Activated T-cell treated with anti-CD3 and anti-CD28 coated beads, Interleukin-2, amount 50 U/mL, for 1 hour (primary cell): ENCODE data around the gene LMAN1L.

Experiments used
- DNase-seq: peaks from one replicate; pipeline ENCODE4 v3.0.0-alpha.2; 2020

The LMAN1L gene

GRCh38 chr15:74812533-74812932, at the start of gene LMAN1L:
TSS of gene LMAN1L (plus strand) at chr15:74812835. CDS start at chr15:74812855, 20 bp downstream.
- no peak for DNase-seq

- DNase-seq, result no peak
These were observed 49.2 kb upstream of the LMAN1L start for GRCh38 chr15:74763416-74763815.

GRCh38 chr15:74767167-74768098, 45.2 kb upstream of the LMAN1L start:
- DNase-seq, result no peak

- DNase-seq, result no peak
These were observed 44.4 kb upstream of the LMAN1L start for GRCh38 chr15:74768099-74768770.

GRCh38 chr15:74768771-74769342, 43.8 kb upstream of the LMAN1L start:
- DNase-seq, result peak; percentile 70

GRCh38 chr15:74769463-74770025, 43.1 kb upstream of the LMAN1L start:
- DNase-seq, result no peak

GRCh38 chr15:74770211-74770903, 42.3 kb upstream of the LMAN1L start:
- no peak for DNase-seq

- no peak for DNase-seq
These were observed 39.3 kb upstream of the LMAN1L start for GRCh38 chr15:74773329-74773728.

GRCh38 chr15:74773731-74774252, 38.8 kb upstream of the LMAN1L start:
- no peak for DNase-seq

GRCh38 chr15:74775132-74775562, 37.5 kb upstream of the LMAN1L start:
- no peak for DNase-seq

GRCh38 chr15:74775894-74776293, 36.7 kb upstream of the LMAN1L start:
- DNase-seq, result no peak

GRCh38 chr15:74776821-74777768, 35.5 kb upstream of the LMAN1L start:
- DNase-seq, result peak; percentile 59

- no peak for DNase-seq
These were observed 34.7 kb upstream of the LMAN1L start for GRCh38 chr15:74777769-74778598.

GRCh38 chr15:74778599-74778970, 34.0 kb upstream of the LMAN1L start:
- no peak for DNase-seq

GRCh38 chr15:74779162-74779648, 33.4 kb upstream of the LMAN1L start:
- no peak for DNase-seq

- DNase-seq, result no peak
These were observed 31.9 kb upstream of the LMAN1L start for GRCh38 chr15:74780523-74781430.

- DNase-seq, result peak; percentile 84
These were observed 31.0 kb upstream of the LMAN1L start, which contains the start of gene CSK for GRCh38 chr15:74781431-74782258. TSS of gene CSK (plus strand) at chr15:74782080. CDS start at chr15:74798298, 16,218 bp downstream.
